HG02623 (cell line): ENCODE data around the gene SYT17.

Experiments
- ATAC-seq: cut with Tn5 transposase; IDR thresholded peaks from one replicate; pipeline ENCODE4 v1.9.1; 2021; ENCODE audit warnings: moderate library complexity; ENCODE audit not compliant: unreplicated experiment

The SYT17 gene

DNA sequence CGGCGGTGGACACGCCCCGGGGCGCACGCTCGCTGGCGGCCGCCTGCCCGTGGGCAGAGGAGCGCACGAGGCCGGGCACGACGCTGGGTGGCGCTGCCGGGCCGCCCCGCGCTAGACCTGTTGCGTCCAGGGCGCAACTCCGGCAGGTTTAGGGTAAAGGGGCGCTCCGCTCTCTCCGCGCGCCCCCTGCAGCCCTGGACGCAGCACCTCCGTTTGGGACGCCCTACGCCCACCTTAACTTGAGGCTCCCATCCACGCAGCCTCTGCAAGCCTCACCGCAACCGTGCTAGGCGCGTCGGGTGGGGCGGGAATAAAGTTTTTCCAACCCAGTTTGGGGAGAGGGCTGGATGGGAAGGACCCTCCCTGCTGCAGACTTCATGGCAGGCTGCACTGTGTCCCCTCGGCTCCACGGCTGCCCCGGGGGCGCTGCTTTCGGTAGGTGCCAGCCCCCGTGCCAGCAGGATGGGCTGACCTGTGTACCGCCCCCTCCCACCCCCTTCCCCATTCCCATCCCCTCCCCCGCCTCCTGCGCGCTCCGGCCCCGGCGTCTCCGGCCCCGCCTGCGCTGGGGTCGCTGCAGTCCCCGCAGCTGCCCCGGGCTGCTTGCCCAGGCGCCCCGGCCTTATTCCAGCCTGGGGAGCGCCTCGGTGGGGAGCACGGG, at the start of gene SYT17:
Gene SYT17 (plus strand): TSS at position 531 of the 661 bp plus-strand sequence. CDS start 407 bp downstream, outside the sequence.
- ATAC-seq, result no peak

DNA sequence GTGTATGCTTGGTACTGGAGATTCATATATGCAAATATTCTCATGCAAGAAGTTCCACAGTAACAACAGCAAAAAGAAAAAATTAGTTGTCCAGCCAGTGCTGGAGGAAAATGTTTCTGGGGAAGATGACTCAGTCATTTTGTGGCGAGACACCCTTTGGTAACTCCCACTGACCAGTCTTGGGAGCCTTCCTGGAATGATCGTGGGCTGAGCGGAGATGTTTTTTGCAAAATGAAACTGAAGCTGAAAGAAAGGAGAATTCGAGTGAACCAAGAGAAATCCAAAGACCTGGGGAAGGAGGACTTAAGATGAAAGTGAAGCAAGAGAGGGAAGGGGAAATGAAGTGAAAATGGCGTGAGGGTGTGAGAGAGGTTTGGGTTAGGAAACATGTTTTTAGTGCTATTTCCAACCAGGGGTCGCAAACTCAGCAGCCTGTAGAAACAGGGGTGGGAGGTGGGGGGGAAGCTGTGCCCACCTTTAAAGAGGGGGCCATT, 49.1 kb upstream of the SYT17 start:
- no peak for ATAC-seq

- no peak for ATAC-seq
Observed at GRCh38 chr16:19119564-19119963, 48.5 kb upstream of the SYT17 start.

- no peak for ATAC-seq
Observed at GRCh38 chr16:19123535-19124178, 44.4 kb upstream of the SYT17 start.

DNA sequence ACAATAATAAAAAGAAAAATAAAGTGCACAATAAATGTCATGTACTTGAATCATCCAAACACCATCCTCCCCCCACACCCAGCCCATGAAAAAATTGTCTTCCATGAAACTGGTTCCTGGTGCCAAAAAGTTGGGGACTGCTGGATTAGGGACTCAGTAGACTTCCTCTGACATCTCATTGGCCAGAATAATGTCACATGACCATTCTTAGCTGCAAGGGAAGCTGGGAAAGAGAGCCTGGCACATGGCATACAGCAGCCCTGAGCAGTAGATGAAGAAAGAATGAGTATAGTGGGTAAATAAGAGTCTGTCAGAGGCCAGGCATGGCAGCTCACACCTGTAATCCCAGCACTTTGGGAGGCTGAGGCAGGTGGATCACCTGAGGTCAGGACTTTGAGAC, 41.7 kb upstream of the SYT17 start:
- ATAC-seq, result no peak

GRCh38 chr16:19127205-19127604, 40.8 kb upstream of the SYT17 start:
- ATAC-seq, result no peak

DNA sequence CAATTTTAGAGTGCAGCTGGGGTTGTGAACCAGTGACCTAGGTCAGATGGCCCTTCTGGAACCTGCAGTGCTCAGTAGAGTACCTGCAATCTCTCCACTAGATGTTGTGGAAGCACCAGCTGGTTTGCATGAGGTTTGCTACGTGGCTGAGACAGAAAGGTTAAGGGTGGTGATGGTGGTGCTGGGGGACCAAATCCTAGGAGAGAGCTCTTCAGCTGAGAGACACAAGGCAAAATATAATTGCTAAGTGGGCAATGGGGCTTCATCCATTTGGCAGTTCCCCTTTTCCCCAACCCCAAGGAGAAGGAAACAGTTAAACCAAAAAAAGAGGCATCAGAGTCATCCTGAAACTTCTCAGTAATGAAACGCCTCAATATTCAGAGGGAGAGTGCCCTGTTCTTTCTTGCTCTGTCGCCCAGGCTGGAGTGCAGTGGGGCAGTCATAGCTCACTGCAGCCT, 40.3 kb upstream of the SYT17 start:
- no peak for ATAC-seq

DNA sequence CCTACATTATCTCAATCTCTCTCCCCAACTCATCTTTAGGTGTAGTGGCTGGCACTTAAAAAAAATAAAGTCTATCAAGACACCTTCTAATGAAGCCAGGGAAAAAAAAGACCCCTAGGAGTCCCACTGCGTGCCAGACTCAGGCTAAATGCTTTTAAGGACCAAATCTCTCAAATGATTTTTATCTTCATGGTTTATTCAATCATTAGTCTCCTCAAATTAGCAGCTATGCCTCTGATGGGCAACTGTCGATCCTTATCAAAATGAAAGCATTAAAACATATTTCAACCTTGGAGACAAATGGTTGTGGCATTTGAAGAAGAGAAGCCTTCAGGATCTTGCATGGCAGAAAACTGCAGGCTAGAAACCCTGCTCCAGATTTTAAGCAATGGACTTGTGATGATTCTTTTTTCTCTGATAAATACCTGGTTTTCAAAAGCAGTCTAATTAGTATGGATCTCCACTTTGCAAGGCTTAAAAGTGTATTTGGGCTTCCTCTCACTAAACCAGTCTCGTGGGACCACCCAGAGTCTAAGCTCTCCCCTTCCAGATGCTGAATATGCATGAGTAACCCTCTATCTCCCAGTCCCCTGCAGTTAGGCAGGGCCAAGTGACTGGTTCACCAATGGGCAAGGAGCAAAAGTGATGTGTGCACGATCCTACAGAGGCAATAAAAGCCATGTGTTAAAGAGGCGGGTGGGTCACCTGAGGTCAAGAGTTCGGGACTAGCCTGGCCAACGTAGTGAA, 39.4 kb upstream of the SYT17 start:
- ATAC-seq, result no peak

DNA sequence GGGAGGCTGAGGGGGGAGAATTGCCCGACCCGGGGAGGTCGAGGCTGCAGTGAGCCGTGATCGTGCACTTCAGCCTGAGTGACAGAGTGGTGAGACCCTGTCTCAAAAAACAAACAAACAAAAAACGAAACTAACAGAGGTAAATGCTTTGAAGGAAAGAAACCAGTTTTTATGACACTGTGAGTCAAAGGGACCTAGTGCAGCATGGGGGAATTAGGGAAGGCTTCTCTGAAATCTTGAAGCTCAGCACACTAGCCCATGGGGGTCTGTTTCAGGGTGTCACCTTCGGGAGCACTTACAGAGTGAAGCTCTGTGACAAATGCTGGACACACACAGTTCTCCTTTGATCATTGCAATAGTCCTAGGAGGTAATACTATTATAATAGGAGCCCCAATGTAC, 37.7 kb upstream of the SYT17 start:
- no peak for ATAC-seq

- ATAC-seq, result no peak
Observed at GRCh38 chr16:19130852-19131824, 36.9 kb upstream of the SYT17 start.

GRCh38 chr16:19131825-19132218, 36.2 kb upstream of the SYT17 start:
- ATAC-seq, result no peak

GRCh38 chr16:19132255-19132654, 35.8 kb upstream of the SYT17 start:
- no peak for ATAC-seq

DNA sequence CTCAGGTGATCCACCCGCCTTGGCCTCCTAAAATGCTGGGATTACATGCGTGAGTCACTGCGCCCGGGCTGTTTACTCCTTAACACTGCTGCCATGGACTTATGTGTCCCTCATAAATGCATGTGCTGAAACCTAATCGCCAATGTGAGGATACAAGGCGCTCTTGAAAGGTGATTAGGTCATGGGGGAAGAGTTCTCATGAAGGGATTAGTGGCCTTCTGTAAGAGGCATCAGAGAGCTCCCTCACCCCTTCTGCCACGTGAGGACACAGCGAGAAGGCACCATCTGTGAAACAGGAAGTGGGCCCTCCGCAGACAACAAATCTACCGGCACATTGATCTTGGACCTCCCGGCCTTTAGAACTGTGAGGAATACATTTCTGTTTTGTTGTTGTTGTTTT, 35.1 kb upstream of the SYT17 start:
- no peak for ATAC-seq

- no peak for ATAC-seq
Observed at GRCh38 chr16:19133600-19133999, 34.4 kb upstream of the SYT17 start.

- ATAC-seq, result no peak
Observed at GRCh38 chr16:19135201-19135842, 32.7 kb upstream of the SYT17 start.

DNA sequence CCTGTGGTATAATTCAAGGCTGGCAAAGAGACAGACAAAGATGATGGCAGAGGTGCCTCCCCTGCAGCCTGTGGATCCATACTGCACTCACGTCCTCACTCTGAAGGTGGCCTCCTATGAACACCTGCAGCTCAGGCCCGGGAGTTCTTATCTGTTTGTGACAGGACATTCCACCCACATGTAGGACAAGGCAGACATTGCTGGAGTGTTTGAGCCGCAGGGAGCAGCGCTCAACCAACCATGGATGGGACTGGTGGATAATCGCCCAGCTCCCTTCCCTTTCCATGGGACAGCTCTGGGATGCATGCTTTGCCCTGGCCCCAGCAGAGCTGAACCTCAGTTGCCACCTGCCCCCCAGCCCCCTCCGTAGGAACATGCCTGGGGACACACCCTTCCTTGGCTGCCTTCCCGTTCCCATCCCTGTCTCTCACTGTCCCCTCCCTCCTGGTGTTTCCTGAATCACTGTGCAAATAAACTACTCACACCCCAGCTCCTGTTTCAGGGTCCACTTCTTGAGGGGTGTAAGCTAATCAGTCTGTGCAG, 32.1 kb upstream of the SYT17 start:
- no peak for ATAC-seq

DNA sequence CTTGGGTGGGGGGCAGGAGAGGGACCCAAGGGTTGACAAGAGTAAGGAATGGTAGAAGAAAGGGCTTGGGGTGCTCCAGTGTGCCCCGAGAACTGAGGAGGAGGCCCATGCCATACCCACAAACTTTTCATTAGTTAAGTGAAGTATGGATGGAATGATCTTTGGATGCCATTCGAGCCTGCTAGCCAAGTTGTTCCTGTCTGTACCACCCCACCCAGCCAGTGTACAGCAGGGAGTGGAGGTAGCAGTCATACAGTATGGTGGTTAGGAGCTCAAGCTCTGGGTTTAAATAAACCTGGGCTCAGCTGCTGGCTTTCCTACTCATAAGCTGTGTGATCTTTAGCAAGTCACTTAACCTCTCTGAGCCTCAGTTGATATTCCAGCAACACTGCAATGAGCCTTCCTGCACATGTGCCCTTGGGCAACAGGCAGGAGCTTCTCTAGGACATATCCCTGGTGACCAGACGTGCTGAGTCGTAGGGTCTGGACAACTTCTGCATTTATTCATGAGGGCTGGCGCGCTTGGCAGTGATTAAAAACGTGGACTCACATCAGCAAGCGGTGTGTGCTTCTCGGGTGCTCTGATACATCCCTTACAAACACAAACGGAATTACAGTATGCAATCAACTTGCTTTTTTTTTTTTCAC, 31.4 kb upstream of the SYT17 start:
- ATAC-seq, result no peak

DNA sequence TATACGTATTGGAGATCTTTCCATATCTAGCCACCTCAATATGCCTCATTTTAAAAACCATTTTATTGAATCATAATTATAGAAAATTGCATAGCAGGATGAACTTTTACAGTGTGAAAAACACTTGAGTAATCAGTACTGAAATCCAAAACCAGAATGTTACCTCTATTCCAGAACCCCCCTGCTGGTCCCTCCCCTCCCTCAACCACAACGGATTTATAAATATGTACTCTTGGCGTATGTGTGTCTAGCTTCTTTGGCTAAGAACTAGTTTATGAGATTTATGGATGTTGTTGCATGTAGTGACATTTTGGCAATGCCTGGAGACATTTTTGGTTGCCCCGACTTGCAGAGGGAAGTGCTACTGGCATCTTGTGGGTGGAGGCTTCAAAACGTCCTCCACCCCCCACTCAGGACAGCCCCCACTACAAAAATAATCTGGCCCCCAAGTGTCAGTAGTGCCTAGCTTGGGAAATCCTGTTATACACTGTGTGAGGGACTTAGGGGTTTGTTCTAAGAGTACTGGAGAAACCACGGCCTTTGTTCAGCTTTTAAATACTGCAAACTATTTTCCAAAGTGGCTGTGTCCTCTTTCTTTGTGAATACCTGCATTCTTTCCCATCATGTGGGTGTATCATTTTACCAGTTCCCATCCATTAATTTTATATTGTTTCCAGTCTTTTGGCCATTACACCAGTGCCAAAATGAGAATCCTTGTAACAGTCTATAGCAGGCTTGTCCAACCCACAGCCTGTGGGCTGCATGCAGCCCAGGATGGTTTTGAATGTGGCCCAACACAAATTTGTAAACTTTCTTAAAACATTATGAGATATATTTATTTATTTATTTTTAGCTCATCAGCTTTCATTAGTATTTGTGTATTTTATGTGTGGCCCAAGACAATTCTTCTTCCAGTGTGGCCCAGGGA, 30.6 kb upstream of the SYT17 start:
- no peak for ATAC-seq
